Smooth muscle cell (in vitro differentiated cells): Measurements from ENCODE around the gene ZDHHC11. TPM values are rescaled to one million over a fixed set of nuclear protein-coding genes. Genes with fewer than 3 reads are reported as not detected.
"Not testable (repeated sequence)": the region's sequence is repeated elsewhere in the genome, so short reads cannot be mapped to it uniquely, and the experiment has no call there.

Experiments
- DNase-seq: peaks from one replicate; lab custom pipeline; 2025; ENCODE audit not compliant: unreplicated experiment; lab: John Stamatoyannopoulos, UW
- H2AFZ ChIP-seq: fragments of 200-600 bp; sonication (generic); 2 replicates; pipeline ENCODE4 v1.6.0; 2016; ENCODE audit warnings: antibody characterized with exemption, low read depth, mild to moderate bottlenecking
- H3F3A ChIP-seq: fragments of 200-600 bp; sonication (generic); 2 replicates; pipeline ENCODE4 v1.6.0; 2017; ENCODE audit warnings: antibody characterized with exemption, low read depth
- H3K27ac ChIP-seq: fragments of 200-600 bp; sonication (generic); 2 replicates; pipeline ENCODE4 v1.5.1; 2016; ENCODE audit warnings: low read depth, mild to moderate bottlenecking
- H3K27me3 ChIP-seq: fragments of 200-600 bp; sonication (generic); 2 replicates; pipeline ENCODE4 v1.6.1; 2016; ENCODE audit warnings: low read depth, mild to moderate bottlenecking
- H3K36me3 ChIP-seq: fragments of 200-600 bp; sonication (generic); 2 replicates; pipeline ENCODE4 v1.5.1; 2016; ENCODE audit warnings: low read depth
- H3K4me1 ChIP-seq: fragments of 200-600 bp; sonication (generic); 2 replicates; pipeline ENCODE4 v1.5.1; 2016; ENCODE audit warnings: low read depth
- H3K4me2 ChIP-seq: fragments of 200-600 bp; sonication (generic); 2 replicates; pipeline ENCODE4 v1.6.0; 2016; ENCODE audit warnings: mild to moderate bottlenecking
- H3K4me3 ChIP-seq: fragments of 200-600 bp; sonication (generic); 2 replicates; pipeline ENCODE4 v1.5.1; 2016; ENCODE audit warnings: mild to moderate bottlenecking
- H3K79me2 ChIP-seq: fragments of 200-600 bp; sonication (generic); 2 replicates; pipeline ENCODE4 v1.6.0; 2016; ENCODE audit warnings: low read depth, mild to moderate bottlenecking
- H3K9ac ChIP-seq: fragments of 200-600 bp; sonication (generic); 2 replicates; pipeline ENCODE4 v1.6.0; 2016; ENCODE audit warnings: low read depth
- H3K9me3 ChIP-seq: fragments of 200-600 bp; sonication (generic); replicated peaks from 2 replicates; pipeline ENCODE4 v1.5.1; 2016; ENCODE audit warnings: low read depth
- H4K20me1 ChIP-seq: fragments of 200-600 bp; sonication (generic); 2 replicates; pipeline ENCODE4 v1.6.0; 2016; ENCODE audit warnings: low read depth
- WGBS: methylation state at CpG from one replicate; pipeline ENCODE4 v1.1.7; 2016; ENCODE audit warnings: low lambda C conversion rate; 5-methylcytosine and 5-hydroxymethylcytosine counted together
- polyA plus RNA-seq: library from polyadenylated mRNA; unstranded; fragments of >200 nt; fragmentation: Nextera tagmentation; extraction: Ambion mirVana; gene quantifications from 2 replicates; pipeline ENCODE4 v1.2.1, GENCODE V29; 2016
- total RNA-seq: library from RNA; depleted of rRNA; stranded (reverse); fragments of >200 nt; gene quantifications from 2 replicates; pipeline ENCODE4 v1.2.3, GENCODE V29; 2014
- TF ChIP-seq, protein P1 (sequence below): fragments of 200-600 bp; sonication (generic); IDR thresholded peaks from 2 replicates; pipeline ENCODE4 v1.5.1; 2017; ENCODE audit warnings: borderline replicate concordance, mild to moderate bottlenecking, antibody characterized with exemption; ENCODE audit not compliant: insufficient read depth, poor library complexity, severe bottlenecking

The ZDHHC11 gene
- total and polyA plus RNA-seq, 2 experiments from 2014 or later, result 1.7 to 4.8 TPM

GRCh38 chr5:851076-851475 is 290 bp upstream of the ZDHHC11 start:
- H2AFZ ChIP-seq, result no peak overlapping the region
- no peaks in the 10 kb centered on the region for H3K9me3 ChIP-seq
- H4K20me1 ChIP-seq, result no peaks in the 10 kb centered on the region
- 91% methylated on average over 19 of the region's 19 CpGs for WGBS
- no peaks in the 10 kb centered on the region for H3K27me3 ChIP-seq
- H3K79me2 ChIP-seq, result no peaks in the 10 kb centered on the region
- no peak overlapping the region for H3K4me3 ChIP-seq
- H3F3A ChIP-seq, result no peaks in the 10 kb centered on the region
- TF ChIP-seq, protein P1, sequence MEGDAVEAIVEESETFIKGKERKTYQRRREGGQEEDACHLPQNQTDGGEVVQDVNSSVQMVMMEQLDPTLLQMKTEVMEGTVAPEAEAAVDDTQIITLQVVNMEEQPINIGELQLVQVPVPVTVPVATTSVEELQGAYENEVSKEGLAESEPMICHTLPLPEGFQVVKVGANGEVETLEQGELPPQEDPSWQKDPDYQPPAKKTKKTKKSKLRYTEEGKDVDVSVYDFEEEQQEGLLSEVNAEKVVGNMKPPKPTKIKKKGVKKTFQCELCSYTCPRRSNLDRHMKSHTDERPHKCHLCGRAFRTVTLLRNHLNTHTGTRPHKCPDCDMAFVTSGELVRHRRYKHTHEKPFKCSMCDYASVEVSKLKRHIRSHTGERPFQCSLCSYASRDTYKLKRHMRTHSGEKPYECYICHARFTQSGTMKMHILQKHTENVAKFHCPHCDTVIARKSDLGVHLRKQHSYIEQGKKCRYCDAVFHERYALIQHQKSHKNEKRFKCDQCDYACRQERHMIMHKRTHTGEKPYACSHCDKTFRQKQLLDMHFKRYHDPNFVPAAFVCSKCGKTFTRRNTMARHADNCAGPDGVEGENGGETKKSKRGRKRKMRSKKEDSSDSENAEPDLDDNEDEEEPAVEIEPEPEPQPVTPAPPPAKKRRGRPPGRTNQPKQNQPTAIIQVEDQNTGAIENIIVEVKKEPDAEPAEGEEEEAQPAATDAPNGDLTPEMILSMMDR, result no peak
- no peak for DNase-seq
- H3K36me3 ChIP-seq, result no peaks in the 10 kb centered on the region
- H3K9ac ChIP-seq, result no peak overlapping the region
- no peak overlapping the region for H3K27ac ChIP-seq
- no peaks in the 10 kb centered on the region for H3K4me1 ChIP-seq
- H3K4me2 ChIP-seq, result no peak overlapping the region

GRCh38 chr5:849651-850301 is 1.0 kb downstream of the ZDHHC11 start:
- no peak overlapping the region for H3K27ac ChIP-seq
- no peaks in the 10 kb centered on the region for H3K79me2 ChIP-seq
- H4K20me1 ChIP-seq, result no peaks in the 10 kb centered on the region
- H3F3A ChIP-seq, result no peaks in the 10 kb centered on the region
- TF ChIP-seq, protein P1, result no peak
- DNase-seq, result no peak
- no peaks in the 10 kb centered on the region for H3K36me3 ChIP-seq
- no peak overlapping the region for H3K9ac ChIP-seq
- 89% methylated on average over 20 of the region's 20 CpGs for WGBS
- peaks cover 6% of the 10 kb centered on the region for H3K4me1 ChIP-seq
- no peak overlapping the region for H3K4me3 ChIP-seq
- no peak overlapping the region for H3K4me2 ChIP-seq
- no peaks in the 10 kb centered on the region for H3K27me3 ChIP-seq
- H2AFZ ChIP-seq, result no peak overlapping the region
- no peaks in the 10 kb centered on the region for H3K9me3 ChIP-seq

DNA sequence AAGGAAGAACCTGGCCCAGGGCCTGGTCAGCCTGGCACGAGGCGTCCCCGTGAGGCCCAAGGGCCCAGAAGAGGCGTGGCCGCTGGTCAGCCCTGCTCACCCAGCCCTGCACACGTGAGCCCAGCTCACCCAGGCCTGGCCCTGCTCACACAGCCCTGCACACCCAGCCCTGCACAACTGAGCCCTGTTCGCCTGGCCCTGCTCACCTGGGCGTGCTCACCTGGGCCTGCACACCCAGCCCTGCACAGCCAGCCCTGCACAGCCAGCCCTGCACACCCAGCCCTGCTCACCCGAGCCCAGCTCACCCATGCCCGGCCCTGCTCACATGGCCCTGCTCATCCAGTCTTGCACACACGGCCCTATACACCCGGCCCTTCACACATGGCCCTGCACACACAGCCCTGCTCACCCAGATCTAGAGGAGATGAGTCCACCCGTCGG is 2.1 kb downstream of the ZDHHC11 start:
- H3K4me2 ChIP-seq, result no peak overlapping the region
- no peak overlapping the region for H3K4me3 ChIP-seq
- no peaks in the 10 kb centered on the region for H3K27me3 ChIP-seq
- no peak for DNase-seq
- H3K4me1 ChIP-seq, result peaks cover 7% of the 10 kb centered on the region
- no peaks in the 10 kb centered on the region for H3F3A ChIP-seq
- WGBS, result 98% methylated on average over 14 of the region's 14 CpGs
- H4K20me1 ChIP-seq, result no peaks in the 10 kb centered on the region
- no peaks in the 10 kb centered on the region for H3K79me2 ChIP-seq
- no peak overlapping the region for H3K27ac ChIP-seq
- H2AFZ ChIP-seq, result no peak overlapping the region
- no peaks in the 10 kb centered on the region for H3K9me3 ChIP-seq
- H3K36me3 ChIP-seq, result no peaks in the 10 kb centered on the region
- TF ChIP-seq, protein P1, result no peak
- H3K9ac ChIP-seq, result no peak overlapping the region

DNA sequence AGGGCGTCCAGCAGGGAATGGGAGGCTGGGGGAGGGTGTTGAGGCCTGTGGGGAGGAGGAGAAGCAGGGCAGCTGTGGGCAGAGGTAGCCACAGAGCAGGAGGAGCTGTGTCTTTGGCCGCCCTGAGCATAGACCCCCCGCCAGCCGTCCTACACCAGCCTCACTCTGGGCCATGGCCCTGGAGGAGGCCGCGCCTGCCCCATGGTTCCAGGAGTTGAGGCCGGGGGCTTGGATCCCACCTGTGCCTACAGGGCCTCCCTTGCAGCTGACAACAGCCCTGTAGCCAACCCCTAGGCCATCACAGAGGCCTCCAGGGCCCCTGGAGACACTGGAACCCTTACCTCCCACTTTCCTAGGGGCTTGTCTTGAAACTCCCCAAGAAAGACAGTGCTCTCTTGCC is 3.0 kb downstream of the ZDHHC11 start:
- WGBS, result 95% methylated on average over 5 of the region's 7 CpGs
- not testable (repeated sequence) for H2AFZ ChIP-seq

GRCh38 chr5:847212-847611 is 3.6 kb downstream of the ZDHHC11 start:
- not testable (repeated sequence) for H3K27ac ChIP-seq, H3K9ac ChIP-seq, DNase-seq, H3K9me3 ChIP-seq, H4K20me1 ChIP-seq, H2AFZ ChIP-seq, H3K79me2 ChIP-seq, H3K4me2 ChIP-seq, H3F3A ChIP-seq, H3K4me1 ChIP-seq, H3K27me3 ChIP-seq, H3K36me3 ChIP-seq, H3K4me3 ChIP-seq
- WGBS, result 93% methylated on average over 12 of the region's 18 CpGs

More for the DNA sequence above, 3.0 kb downstream of the ZDHHC11 start:
- not testable (repeated sequence) for H3K4me2 ChIP-seq, H3K79me2 ChIP-seq, H4K20me1 ChIP-seq, DNase-seq, H3K9me3 ChIP-seq, H3K27me3 ChIP-seq, H3K27ac ChIP-seq, H3F3A ChIP-seq, H3K36me3 ChIP-seq, H3K9ac ChIP-seq, H3K4me1 ChIP-seq, H3K4me3 ChIP-seq

GRCh38 chr5:846602-847091 is 4.1 kb downstream of the ZDHHC11 start:
- not testable (repeated sequence) for H3K4me3 ChIP-seq, H3K27me3 ChIP-seq, H3K9ac ChIP-seq, H3K4me1 ChIP-seq, H3K4me2 ChIP-seq, H3F3A ChIP-seq, H3K27ac ChIP-seq, H4K20me1 ChIP-seq, DNase-seq, H3K36me3 ChIP-seq, H3K9me3 ChIP-seq, H2AFZ ChIP-seq, H3K79me2 ChIP-seq
- 91% methylated on average over 18 of the region's 18 CpGs for WGBS
